Heart right ventricle (tissue), 16 donors: ENCODE results near the gene CTAGE9. TPM values are rescaled to one million over a fixed set of nuclear protein-coding genes. Genes with fewer than 3 reads are reported as not detected.
A peak's percentile ranks its signal among the peaks of the same experiment; 100 is the strongest.
"Not testable (repeated sequence)": the region's sequence is repeated elsewhere in the genome, so short reads cannot be mapped to it uniquely, and the experiment has no call there.

ENCODE experiments used
- ATAC-seq, 8 donors: fragments of 200-7000 bp; cut with Tn5 transposase; one replicate each; pipeline ENCODE4 v1.9.1; 2020; ENCODE audit warnings: mild to moderate bottlenecking in 8 of 8, moderate library complexity in 8 of 8, moderate number of reproducible peaks in 1 of 8
- DNase-seq, 2 donors: peaks; one replicate each; pipeline ENCODE4 v3.0.0-alpha.2; 2020
- H3K27ac ChIP-seq, 10 donors: fragments of 200-600 bp; sonication (generic) in 2 of 10; one replicate each; pipeline versions ENCODE4 v1.5.0 to v1.8.0; 2020 to 2022; ENCODE audit warnings: mild to moderate bottlenecking in 3 of 10
- H3K27me3 ChIP-seq, 7 donors: fragments of 200-600 bp; one replicate each; pipeline ENCODE4 v1.8.0; 2021 to 2022; ENCODE audit warnings: mild to moderate bottlenecking in 2 of 7
- H3K36me3 ChIP-seq, 9 donors: fragments of 200-600 bp; sonication (generic) in 1 of 9; one replicate each; pipeline versions ENCODE4 v1.5.0 to v1.8.0; 2020 to 2022; ENCODE audit warnings: mild to moderate bottlenecking in 2 of 9
- H3K4me1 ChIP-seq, 9 donors: fragments of 200-600 bp; sonication (generic) in 1 of 9; one replicate each; pipeline versions ENCODE4 v1.5.0 to v1.8.0; 2020 to 2022; ENCODE audit warnings: mild to moderate bottlenecking in 4 of 9
- H3K4me3 ChIP-seq, 10 donors: fragments of 200-600 bp; sonication (generic) in 2 of 10; one replicate each; pipeline versions ENCODE4 v1.5.0 to v1.8.0; 2020 to 2022; ENCODE audit warnings: mild to moderate bottlenecking in 7 of 10, moderate library complexity in 2 of 10
- H3K9me3 ChIP-seq, 11 donors: fragments of 200-600 bp in 10 of 11; sonication (generic) in 2 of 11; one replicate each; pipeline versions ENCODE4 v1.5.0 to v1.8.0; 2013 to 2022; ENCODE audit warnings: mild to moderate bottlenecking in 2 of 11, control low read depth in 1 of 11, moderate library complexity in 1 of 11
- CTCF ChIP-seq, 9 donors: fragments of 200-600 bp; sonication (generic) in 2 of 9; IDR thresholded peaks; one replicate each; pipeline versions ENCODE4 v1.5.0 to v1.8.0; 2021 to 2022; ENCODE audit warnings: antibody characterized with exemption in 9 of 9, mild to moderate bottlenecking in 5 of 9, moderate library complexity in 1 of 9
- WGBS, 2 donors: extraction: QIAGEN DNeasy Blood & Tissue Kit; methylation state at CpG; one replicate each; pipeline ENCODE4 v1.1.7; 2013; ENCODE audit warnings: inconsistent platforms in 1 of 2; 5-methylcytosine and 5-hydroxymethylcytosine counted together
- intact Hi-C, 10 donors: fragments of 100-400 bp; cut with DNase I; formaldehyde crosslinking; loops; one replicate each; pipeline versions ENCODE4 v1.11.1 to v1.14.2; 2022
- long read RNA-seq, 3 donors: library from polyadenylated mRNA; unstranded; transcript quantifications; one replicate each; pipeline ENCODE4 v2.0.0, GENCODE V29; 2020 to 2021
- polyA plus RNA-seq, 2 donors: library from polyadenylated mRNA; stranded (reverse); fragments of 200-250 nt; gene quantifications; one replicate each; pipeline ENCODE4 v1.2.3, GENCODE V29; 2013
- total RNA-seq, 10 donors: library from RNA; stranded (reverse); fragmentation: NEBNext Ultra II Directional in 3 of 10; extraction: Animal tissue kit (Norgen Biotek cat#: 25700) in 3 of 10; gene quantifications; one replicate each; pipeline versions ENCODE4 v1.2.1 to v1.2.4, GENCODE V29; 2021 to 2023
- donor health status: Arrhythmogenic right ventricular cardiomyopathy.
- donor health status: ischemic (EF 13 %, LVEDD 7.1; RV severe dilation, severe dysfunction).
- donor health status: healthy with polysubstance abuse.
- donor health status: DM: no; HTN: yes; CAD: no.
- donor health status: DM: no; HTN: no; CAD: no.
- donor health status: ischemic (EF 25% LVEDD 6.9; RV normal size, moderate dysfunction).
- donor health status: ischemic (EF 25% LVEDD 5.7; RV mildly dilated, moderate dysfunction).
- donor health status: healthy.
- donor health status: DM: yes; HTN: yes; CAD: no.
- donor health status: Ischemic cardiomyopathy.
- donor health status: ischemic (EF 35%, LVEDD 5.7; RV mildly dilated, moderate dysfunction).
- donor health status: nonischemic (EF 11% LVEDD 7.7; RV severe dilation, severe dysfunction).
- donor health status: DM: yes; HTN: yes; CAD: no.
- donor health status: PGD.
- donor health status: ischemic (EF 29% LVEDD 5.4; RV normal size, mild dysfunction).
- donor health status: nonischemic (EF 23%, LVEDD 6.1; RV moderate dilation, normal function).

CTAGE9 gene
- total RNA-seq, result not detected
- not detected for polyA plus RNA-seq
- long read RNA-seq, donor 1, result 0 reads
- long read RNA-seq, donor 2, result 0 reads
- long read RNA-seq, donor 3, result 0 reads

- H3K9me3 ChIP-seq, H3K36me3 ChIP-seq, H3K4me3 ChIP-seq, DNase-seq, ATAC-seq, H3K27me3 ChIP-seq, H3K4me1 ChIP-seq, H3K27ac ChIP-seq, intact Hi-C loops: not testable (repeated sequence)
- 93 to 99% methylated on average over 5 of the region's 18 CpGs for WGBS, 2 donors
Observed at GRCh38 chr6:131710917-131711316, at the start of gene CTAGE9. TSS of gene CTAGE9 (minus strand) at chr6:131711017. CDS start at chr6:131711017, 0 bp downstream.

DNA sequence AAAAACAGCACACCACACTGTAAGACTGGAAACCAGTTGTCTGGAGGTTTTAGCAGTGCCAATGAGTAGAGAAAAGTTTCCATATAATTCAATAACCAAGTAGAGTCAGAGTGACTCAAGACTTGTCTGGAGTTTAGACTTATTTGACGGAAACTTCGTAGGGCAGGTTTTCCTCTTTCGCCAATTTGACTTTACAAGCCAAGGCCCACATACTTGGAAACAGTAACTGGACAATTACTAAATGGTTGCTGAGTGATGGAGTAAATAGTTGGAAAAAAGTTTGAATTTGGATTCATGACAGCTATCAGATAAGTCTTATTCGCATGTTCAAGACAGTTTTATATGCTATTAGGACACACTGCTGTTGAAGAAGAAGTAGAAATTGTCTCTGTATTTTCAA lies 48.1 kb upstream of the CTAGE9 start:
- Histone ChIP-seq H3K4me1 (peaks cover 0 to 6% (median 0%) of the 10 kb centered on the region in 9 donors), H3K36me3 (no peaks in the 10 kb centered on the region), H3K4me3 (no peak overlapping the region), H3K27me3 (no peaks in the 10 kb centered on the region), H3K9me3 (no peaks in the 10 kb centered on the region), H3K27ac (no peak overlapping the region)
- TF ChIP-seq CTCF (IDR thresholded peaks at IDR 0.05), result no peak
- peak in 4 of 8 donors; percentile 25 to 41 (median 31) for ATAC-seq
- no peak for DNase-seq
- WGBS, 2 donors, result 69 to 75% methylated on average over 4 of the region's 4 CpGs
- intact Hi-C loops, result no loop called here

DNA sequence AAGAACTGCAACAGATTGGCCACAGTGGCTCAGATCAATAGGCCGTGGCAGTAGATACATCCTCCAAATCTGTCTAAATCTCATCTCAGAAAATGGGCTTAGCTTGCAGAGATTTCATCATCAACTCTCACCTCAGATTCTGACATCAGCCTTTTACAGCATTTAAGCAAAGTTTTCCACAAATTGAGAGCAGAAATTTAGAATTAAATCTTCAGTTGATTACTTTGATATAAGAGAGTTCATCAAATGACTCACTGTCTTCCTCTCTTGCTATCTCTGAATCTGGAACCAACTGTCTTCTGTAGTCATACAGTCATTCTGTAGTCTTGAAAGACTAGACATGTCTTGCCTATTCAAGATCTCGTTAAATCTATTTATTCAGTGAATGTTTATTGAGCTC lies 45.2 kb upstream of the CTAGE9 start:
- intact Hi-C loops, result no loop called here
- ATAC-seq, result no peak
- no peak for TF ChIP-seq CTCF (IDR thresholded peaks at IDR 0.05)
- Histone ChIP-seq H3K4me3 (no peak overlapping the region), H3K9me3 (no peaks in the 10 kb centered on the region), H3K27ac (peak overlapping the region in 2 of 10 donors; percentile 19 to 53), H3K36me3 (no peaks in the 10 kb centered on the region), H3K4me1 (peaks cover 0 to 6% (median 0%) of the 10 kb centered on the region in 9 donors), H3K27me3 (no peaks in the 10 kb centered on the region)
- no peak for DNase-seq
- WGBS, 2 donors, result 93 to 94% methylated on average over 2 of the region's 2 CpGs

GRCh38 chr6:131755597-131755996 lies 44.8 kb upstream of the CTAGE9 start:
- TF ChIP-seq CTCF (IDR thresholded peaks at IDR 0.05), result no peak
- WGBS, 2 donors, result 96 to 98% methylated on average over 3 of the region's 3 CpGs
- Histone ChIP-seq H3K9me3 (no peaks in the 10 kb centered on the region), H3K4me3 (no peak overlapping the region), H3K27ac (peak overlapping the region in 4 of 10 donors; percentile 19 to 53 (median 38)), H3K4me1 (peaks cover 0 to 6% (median 0%) of the 10 kb centered on the region in 9 donors), H3K36me3 (no peaks in the 10 kb centered on the region), H3K27me3 (no peaks in the 10 kb centered on the region)
- DNase-seq (no peak), ATAC-seq (no peak)
- intact Hi-C loops, result no loop called here

DNA sequence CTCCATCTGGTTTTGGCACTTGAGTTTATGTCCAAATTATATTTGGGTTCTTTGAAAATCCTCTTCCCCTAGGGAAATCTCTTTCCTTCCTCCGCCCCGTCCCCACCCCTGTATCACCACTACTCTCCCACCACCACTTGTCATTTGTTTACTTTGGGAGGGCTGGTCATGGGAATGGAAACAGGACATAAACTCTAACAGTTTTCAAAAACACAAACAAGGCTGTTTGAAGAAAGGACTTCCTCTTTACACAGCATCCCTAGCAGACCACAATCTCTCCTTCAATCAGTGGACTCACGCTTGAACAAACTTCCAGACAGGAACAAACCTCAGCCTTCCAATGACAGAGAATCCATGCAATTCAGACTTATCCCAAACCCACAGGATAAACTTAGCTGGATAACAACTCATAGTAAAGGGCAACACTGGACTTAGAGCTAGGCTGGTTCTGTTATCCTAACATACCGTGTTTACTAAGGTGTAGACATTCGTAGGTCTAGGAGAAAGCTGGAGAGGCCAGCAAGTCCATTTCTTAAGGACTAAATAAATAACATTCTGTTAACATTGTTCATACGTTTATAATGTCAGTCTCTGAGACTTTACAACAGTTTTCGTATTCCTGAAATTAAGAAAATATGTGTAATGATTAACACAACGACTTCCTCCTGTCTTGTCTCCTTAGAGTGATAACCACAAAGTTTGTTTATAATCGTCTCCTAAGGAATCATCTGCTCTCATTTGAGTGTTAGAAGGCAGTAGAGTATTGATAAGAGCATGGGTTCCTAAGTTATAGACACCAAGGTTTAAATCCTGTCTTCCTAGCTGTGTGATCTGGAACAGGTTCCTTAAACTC lies 44.1 kb upstream of the CTAGE9 start:
- H3K27ac ChIP-seq, result peak overlapping the region in 4 of 10 donors; percentile 19 to 53 (median 38)
- intact Hi-C loops, result no loop called here
- H3K27me3 ChIP-seq, result no peaks in the 10 kb centered on the region
- TF ChIP-seq CTCF (IDR thresholded peaks at IDR 0.05), result no peak
- DNase-seq (peak in 1 of 2 donors; percentile 28), ATAC-seq (peak in 5 of 8 donors; percentile 22 to 84 (median 44))
- no peaks in the 10 kb centered on the region for H3K36me3 ChIP-seq
- peaks cover 0 to 6% (median 0%) of the 10 kb centered on the region in 9 donors for H3K4me1 ChIP-seq
- 49 to 58% methylated on average over 9 of the region's 9 CpGs for WGBS, 2 donors
- no peaks in the 10 kb centered on the region for H3K9me3 ChIP-seq
- no peak overlapping the region for H3K4me3 ChIP-seq
